Fibroblast of skin of scalp (primary cell): Measurements from ENCODE around the gene ZNF783.
"Not testable (repeated sequence)": the region's sequence is repeated elsewhere in the genome, so short reads cannot be mapped to it uniquely, and the experiment has no call there.

Experiments
- DNase-seq: peaks from one replicate; pipeline ENCODE4 v3.0.0-alpha.2; 2013

ZNF783 gene

DNA sequence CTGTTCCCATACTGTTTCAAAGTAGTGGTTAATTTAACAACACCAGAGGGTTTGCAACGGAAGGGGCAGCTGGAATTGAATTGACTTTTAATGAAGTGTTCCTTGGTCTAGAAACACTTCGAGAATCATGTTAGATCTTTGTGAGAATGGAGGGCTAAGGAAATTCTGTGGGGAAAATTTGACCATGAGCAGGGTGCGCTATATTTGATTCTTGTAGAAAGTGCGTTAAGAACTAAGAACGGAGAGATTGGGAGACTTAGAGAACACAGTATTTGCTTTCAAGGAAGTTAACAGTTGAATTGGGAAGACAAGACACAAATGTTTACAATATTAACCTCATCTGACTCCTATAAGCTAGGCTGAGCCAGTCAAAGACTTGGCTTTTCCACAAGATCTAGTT is 21.4 kb upstream of the ZNF783 start:
- DNase-seq: no peak

GRCh38 chr7:149241696-149242095 is 20.3 kb upstream of the ZNF783 start:
- no peak for DNase-seq

DNA sequence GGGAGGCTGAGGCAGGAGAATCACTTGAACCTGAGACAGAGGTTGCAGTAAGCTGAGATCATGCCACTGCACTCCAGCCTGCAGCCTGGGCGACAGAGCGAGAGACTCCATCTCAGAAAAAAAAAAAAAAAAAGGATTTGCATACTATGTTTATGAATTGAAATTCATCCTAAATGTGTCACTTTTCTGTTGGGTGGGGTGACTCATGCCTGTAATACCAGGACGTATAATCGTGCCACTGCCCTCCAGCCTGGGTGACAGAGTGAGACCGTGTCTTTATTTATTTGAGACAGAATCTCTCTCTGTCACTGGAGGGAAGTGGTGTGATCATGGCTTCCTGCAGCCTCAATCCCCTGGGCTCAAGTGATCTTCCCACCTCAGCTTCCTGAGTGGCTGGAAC is 16.8 kb upstream of the ZNF783 start:
- peak; percentile 22 for DNase-seq

GRCh38 chr7:149245744-149246143 is 16.3 kb upstream of the ZNF783 start:
- no peak for DNase-seq

GRCh38 chr7:149248777-149249176 is 13.2 kb upstream of the ZNF783 start:
- DNase-seq: no peak

GRCh38 chr7:149250151-149250550 is 11.8 kb upstream of the ZNF783 start:
- DNase-seq: not testable (repeated sequence)

GRCh38 chr7:149251518-149251917 is 10.5 kb upstream of the ZNF783 start:
- DNase-seq: not testable (repeated sequence)

- DNase-seq: no peak
Measured at GRCh38 chr7:149252378-149252777, 9.6 kb upstream of the ZNF783 start.

- no peak for DNase-seq
Measured at GRCh38 chr7:149253665-149254064, 8.3 kb upstream of the ZNF783 start.

DNA sequence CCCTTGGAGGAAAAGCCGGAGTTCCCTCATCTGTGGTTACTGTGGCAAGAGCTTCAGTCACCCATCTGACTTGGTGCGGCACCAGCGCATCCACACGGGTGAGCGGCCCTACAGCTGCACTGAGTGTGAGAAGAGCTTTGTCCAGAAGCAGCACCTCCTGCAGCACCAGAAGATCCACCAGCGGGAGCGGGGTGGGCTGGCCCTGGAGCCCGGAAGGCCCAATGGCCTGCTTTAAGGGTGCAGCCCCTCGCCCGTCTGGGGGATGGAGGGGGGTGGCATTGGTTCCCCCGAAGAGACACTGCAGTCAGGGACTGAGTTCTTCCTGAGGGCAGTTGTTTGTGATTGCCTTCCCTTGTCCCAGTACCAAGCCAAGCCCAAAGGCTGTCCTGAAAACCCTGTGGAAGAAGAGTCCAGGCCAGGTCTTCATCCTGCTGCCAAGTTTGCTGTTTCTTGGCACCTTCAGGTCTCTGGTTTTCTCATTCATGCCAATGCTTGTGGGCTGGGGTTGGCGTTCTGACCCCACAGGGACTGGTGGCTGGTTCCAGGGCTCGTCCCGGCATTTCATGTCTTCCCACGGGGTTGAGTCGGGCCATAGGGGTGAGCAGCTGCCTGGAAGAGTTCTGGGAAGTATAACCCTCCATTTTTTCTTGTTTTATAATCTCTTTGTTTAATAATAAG is 7.7 kb upstream of the ZNF783 start:
- DNase-seq: no peak

- no peak for DNase-seq
Measured at GRCh38 chr7:149255174-149255573, 6.8 kb upstream of the ZNF783 start.

DNA sequence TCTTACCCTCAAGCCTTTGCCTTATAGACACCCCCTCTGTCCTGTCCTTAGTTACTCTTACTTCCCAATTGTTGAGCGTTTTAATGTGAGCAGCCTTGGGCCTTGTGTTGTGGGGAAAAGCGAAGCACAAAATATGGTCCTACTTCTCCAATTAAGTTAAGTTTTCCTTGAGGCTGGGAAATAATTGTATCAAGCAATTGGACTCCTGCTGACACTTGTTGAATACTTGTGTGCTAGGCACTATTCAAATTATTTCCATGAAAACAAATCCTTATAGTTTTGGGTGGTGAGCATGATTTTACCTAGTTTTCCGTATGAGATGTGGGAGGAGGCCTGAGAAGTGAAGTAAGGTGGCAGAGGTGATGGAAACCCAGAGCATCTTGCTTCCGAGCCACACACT is 5.4 kb upstream of the ZNF783 start:
- DNase-seq: no peak

DNA sequence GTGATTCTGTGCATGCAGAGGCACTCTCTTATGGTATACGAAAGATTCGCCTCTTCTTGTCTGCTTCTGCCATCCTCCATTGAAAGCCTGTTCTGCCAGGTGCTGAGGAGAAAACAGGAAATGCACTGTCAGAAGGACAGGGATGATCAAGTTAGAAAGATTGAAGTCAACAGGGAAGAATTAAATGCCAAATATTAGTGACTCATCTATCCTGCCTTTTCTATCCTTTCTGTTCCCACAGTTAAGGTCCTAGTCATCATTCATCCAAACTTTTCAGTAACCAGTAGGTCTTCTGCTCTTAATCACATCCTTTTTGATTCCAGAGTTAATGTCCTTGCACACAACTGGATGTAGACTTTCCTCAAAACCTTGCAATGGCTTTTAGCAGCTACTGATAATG is 4.8 kb upstream of the ZNF783 start:
- peak; percentile 3 for DNase-seq

- DNase-seq: peak; percentile 43
Measured at GRCh38 chr7:149261316-149261828, 624 bp upstream of the ZNF783 start.

- DNase-seq: no peak
Measured at GRCh38 chr7:149266451-149266850, 4.5 kb downstream of the ZNF783 start.

GRCh38 chr7:149267733-149268132 is 5.7 kb downstream of the ZNF783 start:
- no peak for DNase-seq

- not testable (repeated sequence) for DNase-seq
Measured at GRCh38 chr7:149274424-149274823, 12.4 kb downstream of the ZNF783 start.

DNA sequence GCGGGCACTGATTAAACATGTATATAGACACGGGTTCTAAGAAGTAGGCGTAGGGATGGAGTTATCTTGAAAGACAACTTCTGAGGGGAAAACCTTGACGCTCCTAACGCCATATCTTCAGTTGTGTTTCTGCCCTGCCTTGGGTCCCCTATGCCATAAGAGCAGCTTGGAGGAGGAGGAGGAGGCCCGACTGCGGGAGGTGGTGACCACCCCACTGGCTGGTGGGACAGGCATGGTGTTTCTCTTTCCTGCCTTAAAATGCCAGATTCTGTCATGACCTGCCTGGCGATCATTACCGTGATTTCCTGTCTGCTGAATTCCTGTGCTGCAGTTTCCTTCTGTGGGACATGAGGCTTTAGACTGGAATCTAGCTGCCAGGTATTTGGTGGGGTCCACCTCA is 15.9 kb downstream of the ZNF783 start:
- DNase-seq: no peak

DNA sequence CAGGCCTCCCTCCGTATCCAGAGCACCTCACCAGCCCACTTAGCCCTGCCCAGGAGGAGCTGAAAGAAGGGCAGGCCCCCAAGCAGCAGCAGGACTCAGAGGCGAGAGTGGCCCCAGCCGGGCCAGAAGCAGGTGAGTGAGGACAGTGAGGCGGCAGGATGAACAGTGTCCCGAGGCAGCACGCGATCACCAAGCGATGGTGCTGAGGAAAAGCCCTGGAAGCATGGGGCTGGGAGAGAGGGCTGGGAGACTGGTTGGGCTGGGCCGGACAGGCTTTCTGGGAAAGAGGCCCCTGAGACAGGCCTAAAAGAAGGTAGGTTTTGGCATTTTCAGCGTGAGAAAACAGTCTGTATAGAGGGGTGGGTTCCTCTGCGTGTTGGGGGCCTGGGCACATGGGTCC is 16.4 kb downstream of the ZNF783 start:
- DNase-seq: no peak

- DNase-seq: no peak
Measured at GRCh38 chr7:149279111-149279743, 17.2 kb downstream of the ZNF783 start.

DNA sequence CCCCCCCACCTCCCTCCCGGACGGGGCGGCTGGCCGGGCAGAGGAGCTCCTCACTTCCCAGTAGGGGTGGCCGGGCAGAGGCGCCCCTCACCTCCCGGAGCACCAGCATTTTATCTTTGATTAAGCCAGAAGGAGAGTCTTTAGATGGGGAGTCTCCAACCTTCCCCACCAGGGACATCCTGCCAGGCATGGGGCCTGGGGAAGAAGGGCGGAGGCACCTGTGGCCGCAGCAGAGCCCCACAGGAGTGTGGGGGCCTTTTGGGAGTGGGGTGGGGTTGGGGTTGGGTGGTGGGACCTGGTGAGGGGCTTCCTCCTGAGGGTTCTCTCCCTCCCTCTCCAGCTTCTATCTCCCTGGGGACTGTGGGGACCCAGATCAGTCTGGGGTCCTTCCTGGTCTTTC is 18.2 kb downstream of the ZNF783 start:
- no peak for DNase-seq

GRCh38 chr7:149280661-149281507 is 18.9 kb downstream of the ZNF783 start:
- no peak for DNase-seq
